SU-DHL-6 (cell line): ENCODE data around the gene PPP1CA.
A peak's percentile ranks its signal among the peaks of the same experiment; 100 is the strongest.

Experiments
- H2AFZ ChIP-seq: fragments of 200-600 bp; sonication (generic); 2 replicates; pipeline ENCODE4 v1.6.1; 2014; ENCODE audit warnings: low read depth, mild to moderate bottlenecking, moderate library complexity, mixed read lengths, antibody characterized with exemption, low read length; ENCODE audit not compliant: severe bottlenecking
- H3F3A ChIP-seq: fragments of 200-600 bp; shearing (Covaris generic); 2 replicates; pipeline ENCODE4 v1.6.0; 2016; ENCODE audit warnings: antibody characterized with exemption, mild to moderate bottlenecking; ENCODE audit not compliant: insufficient read depth
- H3K27ac ChIP-seq: fragments of 200-600 bp; sonication (generic); 2 replicates; pipeline ENCODE4 v1.5.1; 2016; ENCODE audit warnings: low read depth, mild to moderate bottlenecking, low read length, moderate library complexity, mixed read lengths
- H3K27me3 ChIP-seq: fragments of 200-600 bp; sonication (generic), shearing (Covaris generic); 2 replicates; pipeline ENCODE4 v1.6.0; 2014; ENCODE audit warnings: mild to moderate bottlenecking, low read length
- H3K36me3 ChIP-seq: fragments of 200-600 bp; sonication (generic); 2 replicates; pipeline ENCODE4 v1.6.1; 2014; ENCODE audit warnings: mild to moderate bottlenecking, low read length, mixed read lengths
- H3K4me2 ChIP-seq: fragments of 300-600, 200-600 bp; shearing (Covaris generic), sonication (generic); 2 replicates; pipeline ENCODE4 v1.6.0; 2014; ENCODE audit warnings: low read length, low read depth, mild to moderate bottlenecking; ENCODE audit not compliant: poor library complexity, severe bottlenecking
- H3K4me3 ChIP-seq: fragments of 200-600 bp; sonication (generic); 2 replicates; pipeline ENCODE4 v1.5.1; 2014; ENCODE audit warnings: antibody characterized with exemption, low read length, mild to moderate bottlenecking, mixed read lengths; ENCODE audit not compliant: insufficient read depth, poor library complexity, severe bottlenecking
- H3K79me2 ChIP-seq: fragments of 200-600 bp; sonication (generic); 2 replicates; pipeline ENCODE4 v1.6.1; 2014; ENCODE audit warnings: mild to moderate bottlenecking, low read length, moderate library complexity; ENCODE audit not compliant: insufficient read depth
- H3K9ac ChIP-seq: fragments of 200-600 bp; sonication (generic); 2 replicates; pipeline ENCODE4 v1.7.0; 2014; ENCODE audit warnings: mild to moderate bottlenecking, low read length
- H3K9me2 ChIP-seq: fragments of 200-600 bp; sonication (generic); replicated peaks from 2 replicates; pipeline ENCODE4 v1.6.1; 2014; ENCODE audit warnings: low read length; ENCODE audit not compliant: insufficient read depth
- H3K9me3 ChIP-seq: fragments of 200-600 bp; sonication (generic); 2 replicates; pipeline ENCODE4 v1.6.1; 2014; ENCODE audit warnings: low read length, mixed read lengths; ENCODE audit not compliant: insufficient read depth
- H4K20me1 ChIP-seq: fragments of 200-600 bp; sonication (generic); 2 replicates; pipeline ENCODE4 v1.6.1; 2014; ENCODE audit warnings: low read depth, mild to moderate bottlenecking, antibody characterized with exemption, low read length, moderate library complexity, mixed read lengths
- CTCF ChIP-seq: fragments of 200-600 bp; sonication (generic); IDR thresholded peaks from one replicate; pipeline ENCODE4 v1.5.1; 2017; ENCODE audit warnings: antibody characterized with exemption, mild to moderate bottlenecking, low read length, moderate library complexity; ENCODE audit not compliant: insufficient read depth, poor library complexity, severe bottlenecking
- EZH2phosphoT487 ChIP-seq: fragments of 200-600 bp; sonication (generic), shearing (Covaris generic); conservative IDR thresholded peaks from 2 replicates; pipeline ENCODE4 v1.6.1; 2018; ENCODE audit warnings: mild to moderate bottlenecking, antibody characterized with exemption, low read length, moderate library complexity, mixed read lengths

The PPP1CA gene

GRCh38 chr11:67448220-67448609, 46.6 kb upstream of the PPP1CA start:
- no peak for TF ChIP-seq EZH2phosphoT487
- no peak for TF ChIP-seq CTCF
- Histone ChIP-seq H3K9ac (no peak overlapping the region), H2AFZ (no peak overlapping the region), H3K4me3 (no peak overlapping the region), H3K36me3 (no peaks in the 10 kb centered on the region), H4K20me1 (no peaks in the 10 kb centered on the region), H3K4me2 (no peak overlapping the region), H3K9me2 (no peaks in the 10 kb centered on the region), H3K27me3 (no peaks in the 10 kb centered on the region), H3K9me3 (no peaks in the 10 kb centered on the region), H3K79me2 (no peaks in the 10 kb centered on the region), H3K27ac (no peak overlapping the region), H3F3A (peaks cover 30% of the 10 kb centered on the region)

- peak overlapping the region; percentile 73 for H3K4me2 ChIP-seq
Measured at GRCh38 chr11:67445515-67445914, 43.9 kb upstream of the PPP1CA start.

GRCh38 chr11:67442504-67443404, 41.1 kb upstream of the PPP1CA start:
- H3K27ac ChIP-seq = peak overlapping the region; percentile 100
- H3K9me3 ChIP-seq = no peaks in the 10 kb centered on the region
- H4K20me1 ChIP-seq = no peaks in the 10 kb centered on the region
- TF ChIP-seq EZH2phosphoT487 (no peak), CTCF (no peak)
- H3K79me2 ChIP-seq = peaks cover 17% of the 10 kb centered on the region; the same call in 1 of the 2 replicates
- H3K4me2 ChIP-seq = peak overlapping the region; percentile 73
- H3F3A ChIP-seq = peaks cover 74% of the 10 kb centered on the region
- H3K27me3 ChIP-seq = no peaks in the 10 kb centered on the region
- no peaks in the 10 kb centered on the region for H3K36me3 ChIP-seq
- H3K4me3 ChIP-seq = peak overlapping the region; percentile 46
- no peak overlapping the region for H2AFZ ChIP-seq
- H3K9ac ChIP-seq = peak overlapping the region; percentile 63
- H3K9me2 ChIP-seq = no peaks in the 10 kb centered on the region

More at GRCh38 chr11:67445515-67445914, 43.9 kb upstream of the PPP1CA start:
- Histone ChIP-seq H3K9me3 (no peaks in the 10 kb centered on the region), H3K9ac (peak overlapping the region; percentile 63), H2AFZ (no peak overlapping the region), H3K27ac (peak overlapping the region; percentile 100), H4K20me1 (no peaks in the 10 kb centered on the region), H3F3A (peaks cover 55% of the 10 kb centered on the region), H3K4me3 (no peak overlapping the region), H3K9me2 (no peaks in the 10 kb centered on the region), H3K27me3 (no peaks in the 10 kb centered on the region), H3K36me3 (no peaks in the 10 kb centered on the region), H3K79me2 (no peaks in the 10 kb centered on the region)
- TF ChIP-seq EZH2phosphoT487 (no peak), CTCF (no peak)
